ENCODE measurements around the gene HCFC2. TPM values are rescaled to one million over a fixed set of nuclear protein-coding genes. Genes with fewer than 3 reads are reported as not detected.

The HCFC2 gene
- total RNA-seq, 4 donors from 2014 or later = 11.0 to 18.9 (median 14.1) TPM

DNA sequence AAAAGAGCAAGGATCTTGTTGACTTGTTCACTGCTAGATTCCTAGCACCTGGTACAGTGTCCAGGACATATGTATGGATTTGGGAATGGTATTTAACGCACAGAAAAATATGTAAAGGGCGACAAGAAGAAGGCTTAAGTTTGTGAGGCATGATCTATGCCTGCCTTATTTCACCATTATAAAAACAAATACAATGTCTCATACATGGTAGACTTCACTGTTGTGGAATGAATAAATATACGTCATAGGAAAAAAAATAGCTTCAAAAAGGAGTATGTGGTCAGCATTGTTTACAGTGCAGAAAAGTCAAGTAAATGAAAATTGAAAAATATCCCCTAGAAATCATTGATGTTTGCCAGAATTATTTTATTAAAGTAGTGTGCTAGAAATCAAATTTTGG lies 30.0 kb downstream of the HCFC2 start:
- 97% methylated on average over 3 of the region's 3 CpGs for WGBS, 2 donors

DNA sequence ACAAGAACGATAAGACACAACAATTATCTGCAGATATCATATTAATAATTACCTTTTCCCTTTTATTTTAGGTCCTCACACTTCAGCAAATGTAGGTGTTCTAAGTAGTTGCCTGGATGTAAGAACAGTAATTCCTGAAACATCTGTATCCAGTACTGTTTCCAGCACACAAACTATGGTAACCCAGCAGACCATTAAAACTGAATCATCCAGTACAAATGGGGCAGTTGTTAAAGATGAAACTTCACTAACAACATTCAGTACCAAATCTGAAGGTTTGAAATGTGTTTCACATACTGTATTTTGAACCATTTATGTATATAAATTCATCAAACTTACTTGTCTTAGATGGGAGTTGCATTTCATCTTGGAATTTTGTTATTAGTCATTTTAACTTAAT lies 31.0 kb downstream of the HCFC2 start:
- TF ChIP-seq POLR2A (IDR thresholded peaks at IDR 0.05) (no peak), CTCF (IDR thresholded peaks at IDR 0.05) (no peak)
- WGBS, 2 donors = 89 to 93% methylated on average over 1 of the region's 1 CpG
- intact Hi-C loops (cut with DNase I; ENCODE audit: low total_unique reads) = no loop called here
- no peak for DNase-seq (ENCODE audit: low spot score in 2 of 2)
- no peak overlapping the region for H3K4me3 ChIP-seq (ENCODE audit: low read depth, poor library complexity, severe bottlenecking)

More for the DNA sequence above, 30.0 kb downstream of the HCFC2 start:
- intact Hi-C loops (cut with DNase I; ENCODE audit: low total_unique reads) = no loop called here
- TF ChIP-seq POLR2A (IDR thresholded peaks at IDR 0.05) (no peak), CTCF (IDR thresholded peaks at IDR 0.05) (no peak)
- DNase-seq (ENCODE audit: low spot score in 2 of 2) = no peak
- no peak overlapping the region for H3K4me3 ChIP-seq (ENCODE audit: low read depth, poor library complexity, severe bottlenecking)

DNA sequence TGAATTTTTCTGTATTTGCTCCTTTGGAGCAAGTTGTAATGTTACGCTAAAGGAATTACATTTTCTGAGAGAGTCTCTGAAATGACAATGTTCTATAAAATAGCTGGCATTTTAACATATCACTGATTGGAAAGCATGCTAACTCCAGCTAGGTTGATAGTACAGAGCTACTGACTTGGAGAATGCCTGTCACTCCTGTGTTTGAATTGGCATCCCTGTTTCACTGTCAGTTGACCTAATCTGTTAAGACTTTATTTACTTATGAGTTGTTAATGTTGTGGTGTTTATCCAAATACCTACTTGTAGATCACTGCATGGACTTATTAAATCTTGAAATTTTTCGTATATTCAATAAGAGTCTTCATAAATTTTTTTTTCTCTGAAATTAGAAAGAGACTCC lies 33.6 kb downstream of the HCFC2 start:
- intact Hi-C loops (cut with DNase I; ENCODE audit: low total_unique reads) = no loop called here

GRCh38 chr12:104105461-104105860 lies 41.1 kb downstream of the HCFC2 start:
- TF ChIP-seq CTCF (IDR thresholded peaks at IDR 0.05) (no peak), POLR2A (IDR thresholded peaks at IDR 0.05) (no peak)
- no peak overlapping the region for H3K4me3 ChIP-seq (ENCODE audit: low read depth, poor library complexity, severe bottlenecking)
- intact Hi-C loops (cut with DNase I; ENCODE audit: low total_unique reads) = no loop called here
- no peak for DNase-seq (ENCODE audit: low spot score in 2 of 2)

More for the DNA sequence above, 33.6 kb downstream of the HCFC2 start:
- WGBS, 2 donors = 93 to 95% methylated on average over 2 of the region's 2 CpGs
- DNase-seq (ENCODE audit: low spot score in 2 of 2) = no peak
- TF ChIP-seq POLR2A (IDR thresholded peaks at IDR 0.05) (no peak), CTCF (IDR thresholded peaks at IDR 0.05) (no peak)
- H3K4me3 ChIP-seq (ENCODE audit: low read depth, poor library complexity, severe bottlenecking) = no peak overlapping the region

GRCh38 chr12:104106965-104107364 lies 42.6 kb downstream of the HCFC2 start:
- intact Hi-C loops (cut with DNase I; ENCODE audit: low total_unique reads) = no loop called here
- WGBS, 2 donors = 94 to 98% methylated on average over 2 of the region's 2 CpGs
- no peak for DNase-seq (ENCODE audit: low spot score in 2 of 2)
- no peak for TF ChIP-seq CTCF (IDR thresholded peaks at IDR 0.05)
- TF ChIP-seq POLR2A (IDR thresholded peaks at IDR 0.05) = no peak
- no peak overlapping the region for H3K4me3 ChIP-seq (ENCODE audit: low read depth, poor library complexity, severe bottlenecking)

GRCh38 chr12:104108755-104109445 lies 44.6 kb downstream of the HCFC2 start:
- no peak overlapping the region for H3K4me3 ChIP-seq (ENCODE audit: low read depth, poor library complexity, severe bottlenecking)
- peak; percentile 78 to 97 for DNase-seq (ENCODE audit: low spot score in 2 of 2)
- TF ChIP-seq CTCF (IDR thresholded peaks at IDR 0.05) = peak in 1 of 3 donors; percentile 46
- TF ChIP-seq POLR2A (IDR thresholded peaks at IDR 0.05) = no peak
- intact Hi-C loops (cut with DNase I; ENCODE audit: low total_unique reads) = no loop called here
- 43 to 45% methylated on average over 6 of the region's 6 CpGs for WGBS, 2 donors
